GM12878 (cell line): ENCODE data around the gene CNNM1. TPM values are rescaled to one million over a fixed set of nuclear protein-coding genes. Genes with fewer than 3 reads are reported as not detected.

Experiments
- ATAC-seq: fragments of 200-7000 bp; cut with Tn5 transposase; 3 replicates; pipeline ENCODE4 v1.9.1; 2020; ENCODE audit warnings: mild to moderate bottlenecking, moderate library complexity
- BruUV-seq: library from RNA; stranded (reverse); fragments of 400-500 nt; replicated peaks from 2 replicates; lab custom pipeline; 2021; lab: Mats Ljungman, UMichigan
- CTCF ChIA-PET: fragments of 300-600 bp; sonication (Branson Sonifier 250); formaldehyde crosslinking; extraction: SDS; loops from one replicate; lab custom pipeline; 2021; ENCODE audit warnings: inconsistent platforms; lab: Yijun Ruan, JAX
- POLR2A ChIA-PET: fragments of 350-600 bp; formaldehyde crosslinking; extraction: SDS; loops from one replicate; lab custom pipeline; 2021; ENCODE audit warnings: inconsistent platforms; lab: Charles Lee
- RAD21 ChIA-PET: fragments of 300-600 bp; sonication (Branson Sonifier 250); formaldehyde crosslinking; loops from one replicate; lab custom pipeline; 2023; ENCODE audit warnings: antibody characterized with exemption; ENCODE audit not compliant: unreplicated experiment; lab: Charles Lee
- SMC1A ChIA-PET: fragments of 300-600 bp; sonication (Branson Sonifier 250); formaldehyde crosslinking; loops from one replicate; lab custom pipeline; 2023; ENCODE audit not compliant: unreplicated experiment, uncharacterized antibody; lab: Charles Lee
- DNase-seq: peaks from one replicate; pipeline ENCODE4 v3.0.0-alpha.2; 2011; ENCODE audit warnings: low read depth, low spot score
- FAIRE-seq: peaks from 3 replicates; lab custom pipeline; 2011; peaks lifted over from hg19 to GRCh38; lab: Jason Lieb, UNC
- H2AFZ ChIP-seq: 2 replicates; pipeline ENCODE4 v1.6.0; 2011; ENCODE audit warnings: low read depth, low read length, control low read depth; ENCODE audit not compliant: control insufficient read depth
- H3K27ac ChIP-seq: 2 replicates; pipeline ENCODE4 v1.5.1; 2011; ENCODE audit warnings: control low read depth; ENCODE audit not compliant: control insufficient read depth, insufficient read depth
- H3K27me3 ChIP-seq, 2 experiments: replicated peaks in 1 of 2; 2 replicates each; pipeline versions ENCODE4 v1.6.0 to v1.6.1; 2011; ENCODE audit warnings: low read length in 1 of 2; ENCODE audit not compliant: control insufficient read depth in 2 of 2, insufficient read depth in 2 of 2
- H3K36me3 ChIP-seq, 2 experiments: 2 replicates each; pipeline ENCODE4 v1.5.1; 2011; ENCODE audit warnings: low read length in 1 of 2; ENCODE audit not compliant: control insufficient read depth in 2 of 2, insufficient read depth in 2 of 2
- H3K4me1 ChIP-seq: 2 replicates; pipeline ENCODE4 v1.6.1; 2011; ENCODE audit warnings: mild to moderate bottlenecking, low read length, moderate library complexity, mixed read lengths; ENCODE audit not compliant: control insufficient read depth, insufficient read depth
- H3K4me2 ChIP-seq: 2 replicates; pipeline ENCODE4 v1.6.0; 2011; ENCODE audit warnings: control low read depth; ENCODE audit not compliant: control insufficient read depth, insufficient read depth
- H3K4me3 ChIP-seq: fragments of 200-600 bp; sonication (generic); 2 replicates; pipeline ENCODE4 v1.5.1; 2016
- H3K79me2 ChIP-seq: 2 replicates; pipeline ENCODE4 v1.6.0; 2011; ENCODE audit warnings: low read length; ENCODE audit not compliant: control insufficient read depth, insufficient read depth
- H3K9ac ChIP-seq: 2 replicates; pipeline ENCODE4 v1.8.0; 2011; ENCODE audit warnings: low read length, control low read depth, mixed read lengths; ENCODE audit not compliant: control insufficient read depth, insufficient read depth
- H3K9me3 ChIP-seq: replicated peaks from 3 replicates; pipeline ENCODE4 v1.5.1; 2011; ENCODE audit warnings: mild to moderate bottlenecking, low read length; ENCODE audit not compliant: control insufficient read depth, insufficient read depth
- H4K20me1 ChIP-seq: 2 replicates; pipeline ENCODE4 v1.6.0; 2011; ENCODE audit not compliant: control insufficient read depth, insufficient read depth
- CUX1 ChIP-seq: IDR thresholded peaks from 2 replicates; pipeline ENCODE4 v1.6.1; 2012; ENCODE audit warnings: improper control_type of control experiment, low read depth, low read length; ENCODE audit not compliant: insufficient replicate concordance
- ELK1 ChIP-seq: IDR thresholded peaks from 2 replicates; pipeline ENCODE4 v1.6.1; 2012; ENCODE audit warnings: low read depth, low read length, improper control_type of control experiment
- FOS ChIP-seq: IDR thresholded peaks from 3 replicates; pipeline ENCODE4 v1.6.1; 2011; ENCODE audit warnings: borderline replicate concordance; ENCODE audit not compliant: insufficient read length; ENCODE audit errors: extremely low read depth
- MAX ChIP-seq: IDR thresholded peaks from 2 replicates; pipeline ENCODE4 v1.6.1; 2012; ENCODE audit warnings: low read depth, low read length, improper control_type of control experiment
- YY1 ChIP-seq: IDR thresholded peaks from 2 replicates; pipeline ENCODE4 v1.6.1; 2011; ENCODE audit warnings: low read depth, mild to moderate bottlenecking, low read length
- WGBS: methylation state at CpG from one replicate; pipeline ENCODE4 v1.1.6; 2016; ENCODE audit warnings: low lambda C conversion rate; ENCODE audit not compliant: insufficient replicate concordance, insufficient coverage; ENCODE audit errors: missing lambda C conversion rate; 5-methylcytosine and 5-hydroxymethylcytosine counted together
- in situ Hi-C: fragments of 300-500 bp; cut with MboI; formaldehyde crosslinking; loops from 9 replicates; pipeline ENCODE4 v1.14.3; 2018; ENCODE audit warnings: mixed read lengths
- intact Hi-C: fragments of 100-400 bp; cut with micrococcal nuclease; formaldehyde crosslinking; loops from one replicate; pipeline ENCODE4 v1.14.2; 2022; ENCODE audit not compliant: unreplicated experiment
- polyA plus RNA-seq, 11 experiments: library from polyadenylated mRNA; depleted of rRNA in 4 of 11; unstranded in 6 of 11; stranded (reverse) in 5 of 11; fragments of >200 nt; fragmentation: Nextera tagmentation in 4 of 11; fragmentation: Illumina TruSeq in 1 of 11; extraction: Ambion mirVana in 4 of 11; extraction: Trizol in 1 of 11; gene quantifications; 1 replicate in 1 of 11; 2 replicates in 10 of 11; pipeline versions ENCODE4 v1.2.1 to v1.2.3, GENCODE V29; 2011 to 2016; ENCODE audit warnings: inconsistent platforms in 2 of 11, missing spikeins in 2 of 11, low read depth in 1 of 11
- total RNA-seq, 4 experiments: library from RNA; depleted of rRNA in 3 of 4; stranded (reverse); fragments of >200 nt in 3 of 4; fragmentation: Illumina TruSeq in 1 of 4; extraction: Trizol in 1 of 4; gene quantifications; 2 replicates each; pipeline versions ENCODE4 v1.2.1 to v1.2.3, GENCODE V29; 2013 to 2021

Gene CNNM1
- total and polyA plus RNA-seq, 10 of the 15 experiments (the other 5 are each of a cell fraction or from before 2014, with no cell fraction given): 0.01 TPM; not detected in 9

- H3K9me3 ChIP-seq: no peaks in the 10 kb centered on the region
- no peak for DNase-seq
- no peaks in the 10 kb centered on the region for H3K79me2 ChIP-seq
- ChIA-PET POLR2A (no interaction called here), RAD21 (interaction anchor here (2.8 kb wide), 1 partner anchor 220 kb away, joined by 9 read pairs; no protein-coding TSS in a partner anchor), SMC1A (interaction anchor here (2.1 to 3.0 kb wide), 3 partner anchors 13 to 224 kb away, joined by 5 to 14 read pairs (median 6); partner anchors contain the start of gene GOT1)
- H3K9ac ChIP-seq: no peak overlapping the region
- no peak overlapping the region for H3K27ac ChIP-seq
- no peaks in the 10 kb centered on the region; a peak in 1 of 4 replicates for H3K27me3 ChIP-seq
- H3K4me2 ChIP-seq: no peak overlapping the region
- ATAC-seq: no peak
- no peak for TF ChIP-seq YY1
- no peak for TF ChIP-seq ELK1
- no peak for TF ChIP-seq MAX
- no peak for TF ChIP-seq FOS
- TF ChIP-seq CUX1: no peak
- TF ChIP-seq, all 136 proteins: peak for 0
- H2AFZ ChIP-seq: no peak overlapping the region
- in situ Hi-C loops (loop anchor here (5.0 kb wide), 1 partner anchor 221 kb away; no protein-coding TSS in a partner anchor), intact Hi-C loops (loop anchor here (5.0 kb wide), 1 partner anchor 156 kb away; no protein-coding TSS in a partner anchor)
- BruUV-seq: no TSS peak
- WGBS: 97% methylated on average over 2 of the region's 2 CpGs
- no peaks in the 10 kb centered on the region; the same call in 1 of the 2 replicates for H3K4me1 ChIP-seq
- CTCF ChIA-PET: interaction anchor here (0.8 to 4.2 kb wide), 8 partner anchors 9 to 312 kb away, joined by 3 to 32 read pairs (median 4); no protein-coding TSS in a partner anchor
- H4K20me1 ChIP-seq: no peaks in the 10 kb centered on the region
- no peaks in the 10 kb centered on the region; a peak in 1 of 4 replicates for H3K36me3 ChIP-seq
- FAIRE-seq: no peak
- no peak overlapping the region for H3K4me3 ChIP-seq
These were observed 62.2 kb downstream of the CNNM1 start for GRCh38 chr10:99391346-99391745.
